HG03280 (cell line): ENCODE data around the gene CHRNA5.

ENCODE experiments used
- ATAC-seq: cut with Tn5 transposase; IDR thresholded peaks from one replicate; pipeline ENCODE4 v1.9.1; 2021; ENCODE audit warnings: mild to moderate bottlenecking, moderate library complexity; ENCODE audit not compliant: unreplicated experiment

Gene CHRNA5

DNA sequence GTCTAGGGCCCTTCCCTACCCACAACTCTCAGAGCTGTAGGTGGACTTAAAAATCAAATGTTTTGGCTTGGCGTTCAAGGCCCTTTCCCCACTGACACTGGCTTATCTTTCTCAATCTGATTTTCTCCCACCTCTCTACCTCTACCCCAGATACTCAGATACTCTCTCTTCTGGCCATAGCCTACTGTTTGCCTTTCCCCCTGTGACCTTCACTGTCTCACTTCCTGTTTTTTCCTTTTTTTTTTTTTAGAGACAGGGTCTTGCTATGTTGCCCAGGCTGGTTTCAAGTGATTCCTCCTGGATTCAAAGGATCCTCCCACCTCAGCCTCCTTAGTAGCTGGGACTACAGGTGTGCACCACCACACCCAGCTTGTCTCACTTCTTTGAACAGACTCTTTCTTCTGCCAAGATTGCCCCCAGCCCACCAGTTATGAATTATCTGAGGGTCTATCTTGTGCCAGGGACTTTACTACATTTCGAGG lies 71.1 kb downstream of the CHRNA5 start:
- no peak for ATAC-seq

DNA sequence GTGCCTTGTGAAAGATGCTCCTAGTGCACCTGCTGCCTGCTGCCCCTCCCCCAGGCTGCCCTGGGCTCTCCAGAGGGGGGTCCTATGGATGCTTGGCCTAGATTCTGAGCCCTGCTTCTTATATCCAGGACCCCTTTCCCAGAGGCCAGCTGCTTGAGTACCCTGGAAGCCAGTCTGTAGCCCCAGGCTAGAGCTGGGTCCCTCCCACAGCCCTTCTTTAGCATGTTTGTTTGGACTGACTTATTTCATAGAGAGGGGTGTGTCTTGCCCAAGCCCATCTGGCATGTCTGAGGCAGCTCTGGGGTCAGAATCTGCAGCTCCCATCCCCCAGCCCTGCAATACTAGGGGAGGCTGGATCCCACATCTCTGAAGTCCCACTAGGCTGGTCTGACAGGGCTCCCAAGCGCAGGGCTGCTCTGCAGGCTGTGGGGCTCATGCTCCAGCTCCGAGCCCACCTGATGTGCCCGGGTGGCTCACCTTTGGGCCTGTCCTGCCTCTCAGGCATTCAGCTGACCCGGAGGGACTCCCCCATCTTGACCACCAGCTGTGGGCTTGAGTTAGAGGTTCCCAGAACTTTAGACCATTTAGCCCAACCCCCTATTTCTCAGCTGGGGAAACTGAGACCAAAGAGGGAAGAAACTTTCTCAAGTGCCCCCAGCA lies 72.6 kb downstream of the CHRNA5 start:
- no peak for ATAC-seq

DNA sequence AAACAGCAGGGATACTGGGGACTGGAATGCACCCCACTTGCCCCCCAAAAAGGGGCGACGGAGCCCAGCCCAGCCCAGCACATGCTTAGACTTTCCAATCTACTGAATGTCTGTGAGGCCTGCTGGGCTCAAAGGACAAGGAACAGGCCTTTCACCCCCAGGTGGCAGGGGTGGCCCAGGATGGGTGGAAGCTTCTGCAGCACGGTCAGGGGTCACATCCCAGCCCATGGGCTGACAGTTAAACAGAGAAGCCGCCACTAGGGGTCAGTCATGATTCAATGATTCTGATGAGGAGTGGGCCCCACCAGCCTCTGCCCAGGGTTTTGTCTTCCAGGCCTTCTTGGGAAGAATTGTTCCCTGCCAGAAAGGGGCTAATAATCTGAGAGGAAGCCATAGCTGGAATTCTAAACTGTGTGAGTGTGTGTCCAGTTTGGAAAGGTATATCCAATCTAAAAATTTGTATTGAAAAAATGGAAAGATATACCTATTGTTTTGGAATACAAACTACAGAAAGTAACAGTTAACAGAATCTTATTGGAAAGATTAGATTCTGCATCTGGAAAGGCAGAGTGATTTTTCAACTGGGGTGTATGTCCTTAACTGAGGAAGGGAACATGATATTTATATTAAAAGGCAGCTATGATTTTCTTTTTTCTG lies 73.5 kb downstream of the CHRNA5 start:
- no peak for ATAC-seq

DNA sequence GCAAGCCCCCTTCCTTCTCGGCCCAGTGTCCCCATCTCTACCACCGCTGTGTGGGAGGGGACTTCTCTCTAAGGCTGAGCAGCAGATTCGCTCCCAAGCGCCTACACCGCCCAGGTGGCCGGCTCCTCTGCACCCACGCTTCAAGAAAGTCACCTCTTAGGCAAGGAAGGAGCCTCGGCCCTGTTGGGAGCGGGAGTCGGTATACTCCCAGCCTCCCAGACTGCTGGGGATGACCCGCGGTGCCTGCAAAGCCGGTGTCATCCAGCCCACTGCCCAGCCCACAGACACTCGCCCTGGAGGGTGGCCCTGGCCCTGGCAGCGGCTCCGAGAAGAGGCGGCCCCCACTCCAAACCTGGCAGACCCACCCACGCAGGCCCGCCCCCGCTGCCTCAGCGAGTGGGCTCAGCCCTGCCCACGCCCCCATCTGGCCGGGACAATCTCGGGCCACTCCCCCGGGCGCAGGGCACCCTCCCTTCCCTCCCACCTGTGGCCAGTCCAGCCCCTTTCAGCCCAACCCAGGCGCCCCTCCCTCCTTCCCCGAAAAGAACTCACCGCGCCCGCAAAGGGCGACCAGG lies 75.3 kb downstream of the CHRNA5 start:
- no peak for ATAC-seq

DNA sequence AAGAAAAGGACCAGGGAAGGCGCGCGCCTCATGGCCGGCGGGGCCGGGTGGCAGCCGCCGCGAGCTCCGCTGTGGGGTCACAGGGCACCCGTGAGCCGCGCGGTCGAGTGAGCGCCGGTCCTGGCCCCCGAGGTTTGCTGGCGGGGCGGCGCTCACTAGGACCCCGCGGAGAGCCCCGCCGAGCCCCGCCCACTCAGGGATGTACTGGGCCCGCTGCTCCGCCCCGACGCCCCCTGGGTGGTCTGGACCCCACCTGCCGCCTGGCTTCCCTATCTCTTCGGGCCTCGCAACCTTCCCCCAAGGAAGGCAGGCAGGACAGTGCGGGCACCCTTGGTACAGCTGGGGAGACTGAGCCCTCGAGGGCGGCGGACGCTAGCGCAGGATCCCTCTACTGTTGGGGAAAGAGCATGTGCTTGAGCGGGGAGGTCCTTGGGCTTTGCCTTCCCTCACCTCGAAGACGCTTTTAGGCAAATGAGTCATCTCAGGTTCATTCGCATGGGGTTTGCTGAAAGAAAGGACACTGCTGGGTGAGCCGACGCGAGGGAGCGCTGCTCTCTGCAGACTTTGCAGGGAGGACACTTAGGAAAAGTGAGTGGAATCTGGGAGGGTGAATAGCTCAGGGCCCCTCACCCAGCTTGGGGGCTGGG lies 75.9 kb downstream of the CHRNA5 start, which contains the start of gene CHRNB4:
Gene CHRNB4 (minus strand): TSS at position 109 of the 647 bp plus-strand sequence. CDS start 77 bp downstream, at position 32.
- no peak for ATAC-seq

DNA sequence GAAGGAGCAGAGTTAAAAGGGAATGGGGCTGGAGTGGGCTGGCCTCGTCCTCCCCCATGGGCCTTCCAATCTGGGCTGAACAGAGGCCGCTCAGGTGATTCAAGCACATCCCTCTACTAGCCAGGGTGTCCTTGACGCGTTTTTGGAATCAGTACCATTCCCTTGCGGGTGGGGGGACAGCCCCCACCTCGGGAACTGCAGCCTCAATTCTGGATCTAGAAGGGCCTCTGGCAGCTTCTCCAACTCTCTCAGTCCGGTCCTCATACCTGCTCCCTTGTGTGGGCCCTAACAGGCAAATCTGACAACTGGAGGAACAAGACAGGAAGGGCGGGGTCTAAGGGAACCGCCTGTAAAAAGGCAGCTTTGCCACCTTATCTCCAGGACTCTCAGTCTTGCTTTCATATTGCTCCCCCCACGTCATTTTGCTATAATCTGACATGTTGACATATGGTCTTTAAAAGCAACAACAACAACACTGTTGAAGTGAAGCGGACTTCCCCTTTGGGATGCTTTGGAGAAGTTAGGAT lies 76.5 kb downstream of the CHRNA5 start:
- ATAC-seq: no peak

DNA sequence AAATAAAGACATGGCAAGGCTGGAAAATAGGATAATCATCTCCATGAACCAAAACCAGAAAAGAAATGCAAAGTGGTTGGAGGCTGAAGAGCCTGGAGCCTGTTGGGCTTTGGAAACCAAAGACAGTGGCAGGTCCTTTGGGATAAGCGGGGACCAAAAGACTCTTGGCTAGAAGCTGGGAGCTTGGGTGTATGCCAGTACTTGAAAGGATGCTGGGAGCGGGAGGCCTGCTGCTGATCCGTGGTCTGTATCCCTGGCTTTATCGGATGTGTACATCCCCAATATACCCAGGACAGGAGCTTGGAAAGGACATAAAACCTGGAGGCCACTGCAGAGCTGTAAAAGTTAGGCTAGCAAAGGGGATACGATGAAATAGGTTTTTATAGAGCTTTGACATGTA lies 77.0 kb downstream of the CHRNA5 start:
- no peak for ATAC-seq
